Measurements from ENCODE around the gene FAM193A. TPM values are rescaled to one million over a fixed set of nuclear protein-coding genes. Genes with fewer than 3 reads are reported as not detected.
"Not testable (repeated sequence)": the region's sequence is repeated elsewhere in the genome, so short reads cannot be mapped to it uniquely, and the experiment has no call there.

Gene FAM193A
- total RNA-seq, 1 experiment from 2014 or later = 11.1 TPM

DNA sequence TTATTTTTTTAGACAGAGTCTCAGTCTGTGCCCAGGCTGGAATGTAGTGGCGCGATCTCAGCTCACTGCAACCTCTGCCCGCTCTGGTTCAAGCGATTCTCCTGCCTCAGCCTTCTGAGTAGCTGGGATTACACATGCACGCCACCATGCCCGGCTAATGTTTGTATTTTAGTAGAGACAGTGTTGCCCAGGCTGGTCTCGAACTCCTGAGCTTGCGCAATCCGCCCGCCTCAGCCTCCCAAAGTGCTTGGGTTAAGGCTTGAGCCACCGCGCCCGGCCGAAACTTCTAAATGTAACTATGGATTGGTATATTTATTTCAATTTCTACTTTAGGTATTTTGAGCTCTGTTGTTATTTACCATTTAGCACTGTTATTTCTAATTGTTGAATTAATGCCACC lies 79.4 kb downstream of the FAM193A start:
- no peak for DNase-seq (ENCODE audit: low read depth)

GRCh38 chr4:2617955-2618354 lies 81.5 kb downstream of the FAM193A start:
- no peak for DNase-seq (ENCODE audit: low read depth)

- DNase-seq (ENCODE audit: low read depth) = not testable (repeated sequence)
Measured at GRCh38 chr4:2618729-2619128, 82.3 kb downstream of the FAM193A start.

GRCh38 chr4:2619459-2619858 lies 83.0 kb downstream of the FAM193A start:
- DNase-seq (ENCODE audit: low read depth) = no peak

- no peak for DNase-seq (ENCODE audit: low read depth)
Measured at GRCh38 chr4:2621419-2621818, 85.0 kb downstream of the FAM193A start.

- no peak for DNase-seq (ENCODE audit: low read depth)
Measured at GRCh38 chr4:2623442-2623841, 87.0 kb downstream of the FAM193A start.

- no peak for DNase-seq (ENCODE audit: low read depth)
Measured at GRCh38 chr4:2624782-2625530, 88.5 kb downstream of the FAM193A start.

- DNase-seq (ENCODE audit: low read depth) = no peak
Measured at GRCh38 chr4:2626231-2626630, 89.8 kb downstream of the FAM193A start.

- DNase-seq (ENCODE audit: low read depth) = no peak
Measured at GRCh38 chr4:2630556-2631273, 94.3 kb downstream of the FAM193A start.

DNA sequence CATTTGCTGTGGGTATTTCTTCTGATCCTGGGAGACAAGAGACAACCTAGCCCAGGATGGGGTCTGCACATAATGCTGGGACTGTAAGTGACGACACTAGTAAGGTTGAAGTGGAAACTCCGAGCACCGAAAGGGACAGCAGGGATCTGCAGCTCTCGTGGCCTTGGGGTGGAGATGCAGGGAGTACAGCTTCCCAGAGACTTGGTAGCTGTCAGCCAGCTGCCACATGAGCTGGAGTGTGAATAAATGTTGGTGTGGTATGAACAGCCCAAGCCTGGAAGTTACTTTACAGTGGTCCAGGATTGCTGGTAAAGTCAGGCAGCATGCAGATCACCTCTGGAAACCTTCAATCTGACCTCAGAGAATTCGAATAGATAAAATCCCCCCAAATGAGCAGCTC lies 97.6 kb downstream of the FAM193A start:
- no peak for DNase-seq (ENCODE audit: low read depth)

- no peak for DNase-seq (ENCODE audit: low read depth)
Measured at GRCh38 chr4:2636331-2636730, 99.9 kb downstream of the FAM193A start.

DNA sequence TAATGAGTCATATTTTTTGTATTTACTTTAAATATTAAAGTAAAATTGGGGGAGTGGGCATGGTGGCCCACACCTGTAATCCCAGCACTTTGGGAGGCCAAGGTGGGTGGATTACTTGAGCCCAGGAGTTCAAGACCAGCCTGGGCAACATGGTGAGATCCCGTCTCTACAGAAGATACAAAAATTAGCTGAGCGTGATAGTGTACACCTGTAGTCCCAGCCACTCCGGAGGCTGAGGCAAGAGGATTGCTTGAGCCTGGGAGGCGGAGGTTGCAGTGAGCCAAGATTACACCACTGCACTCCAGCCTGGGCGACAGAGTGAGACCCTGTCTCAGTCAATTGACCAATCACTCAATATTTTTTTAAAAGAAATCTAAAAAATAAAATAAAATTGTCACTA lies 100.5 kb downstream of the FAM193A start:
- not testable (repeated sequence) for DNase-seq (ENCODE audit: low read depth)

DNA sequence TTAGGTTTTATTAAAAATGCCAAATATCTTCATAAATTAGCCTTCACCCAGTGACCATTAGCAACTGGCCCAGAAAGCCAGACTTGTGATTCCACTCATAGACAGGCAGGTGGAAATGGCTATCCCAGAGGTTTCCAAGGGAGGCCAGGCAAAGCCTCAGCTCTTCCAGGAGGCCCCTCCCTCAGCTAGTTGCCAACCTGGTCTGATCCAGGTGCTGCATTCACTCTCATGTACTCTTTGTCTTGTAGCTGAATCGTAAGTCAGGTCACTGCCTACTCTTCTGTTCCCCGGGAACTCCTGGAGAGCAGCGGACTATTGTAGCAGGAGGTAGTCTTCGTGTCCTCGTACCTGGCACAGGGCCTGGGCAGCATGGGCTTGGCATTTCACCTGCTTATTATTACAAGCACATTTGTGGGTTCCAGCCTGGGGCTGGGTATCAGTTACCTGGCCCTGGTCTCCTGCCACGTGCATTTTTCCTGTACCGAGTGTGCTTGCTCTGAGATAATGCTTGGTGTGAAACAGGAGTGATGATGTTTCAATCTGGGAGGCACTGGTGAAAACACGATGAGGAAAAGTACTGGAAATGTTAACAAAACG lies 101.6 kb downstream of the FAM193A start:
- no peak for DNase-seq (ENCODE audit: low read depth)

DNA sequence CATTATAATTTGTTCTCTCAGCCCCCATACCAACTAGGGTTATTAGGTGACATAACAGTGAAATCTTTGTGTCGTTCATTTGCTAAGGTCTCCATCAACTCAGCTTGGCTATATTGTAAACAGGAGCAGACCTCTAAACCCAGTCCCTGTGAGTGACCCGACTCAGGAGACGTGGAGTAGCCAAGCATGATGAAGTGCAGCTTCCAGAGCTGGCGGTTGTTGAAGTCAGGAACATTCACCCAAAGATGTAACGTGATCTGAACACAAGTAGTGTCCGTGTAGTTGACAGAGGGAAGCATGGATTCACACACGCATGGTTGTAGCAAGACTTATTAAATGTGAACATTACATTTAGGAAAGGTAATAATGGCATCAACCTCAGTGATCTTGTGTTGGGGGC lies 102.3 kb downstream of the FAM193A start:
- DNase-seq (ENCODE audit: low read depth) = no peak

- no peak for DNase-seq (ENCODE audit: low read depth)
Measured at GRCh38 chr4:2642968-2643367, 106.5 kb downstream of the FAM193A start.

GRCh38 chr4:2643555-2643954 lies 107.1 kb downstream of the FAM193A start:
- DNase-seq (ENCODE audit: low read depth) = no peak

- no peak for DNase-seq (ENCODE audit: low read depth)
Measured at GRCh38 chr4:2646396-2647149, 110.1 kb downstream of the FAM193A start.

DNA sequence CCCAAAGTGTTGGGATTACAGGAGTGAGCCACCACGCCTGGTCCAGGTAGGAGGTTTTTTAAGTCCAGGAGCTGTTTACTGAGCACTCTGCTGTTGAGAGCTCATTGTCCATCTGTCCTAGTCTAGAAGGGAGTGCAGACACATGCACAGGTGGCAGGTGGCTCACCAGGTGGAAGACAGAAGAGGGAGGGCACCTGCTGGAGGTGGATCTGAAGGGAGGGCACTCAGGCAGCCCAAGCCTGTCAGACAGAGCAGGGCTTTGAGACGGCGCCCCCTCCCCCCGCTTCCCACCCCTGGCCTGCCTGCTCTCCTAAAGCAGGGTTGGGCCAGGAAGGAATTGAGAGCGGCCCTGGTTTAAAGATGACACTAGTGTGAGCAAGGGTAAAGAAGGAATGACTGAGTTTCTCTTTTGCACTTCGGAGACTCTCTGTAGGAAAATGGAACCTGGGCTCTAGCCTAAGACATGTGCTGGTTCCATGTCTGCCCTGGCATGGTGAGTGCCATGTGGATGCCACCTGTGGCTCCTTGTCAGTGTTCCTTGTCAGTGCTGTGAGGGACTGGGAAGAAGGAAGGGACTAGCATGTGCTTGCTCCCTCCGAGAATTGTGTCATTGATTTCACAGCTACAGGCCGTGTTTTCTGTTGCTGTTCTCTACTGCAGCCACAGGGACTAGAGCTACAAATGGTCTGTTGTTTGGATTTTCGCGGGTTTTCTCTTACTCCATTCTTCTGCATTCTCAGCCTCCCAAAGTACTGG lies 111.1 kb downstream of the FAM193A start:
- no peak for DNase-seq (ENCODE audit: low read depth)

GRCh38 chr4:2648159-2648814 lies 111.8 kb downstream of the FAM193A start:
- DNase-seq (ENCODE audit: low read depth) = no peak

GRCh38 chr4:2649604-2650114 lies 113.2 kb downstream of the FAM193A start:
- no peak for DNase-seq (ENCODE audit: low read depth)

DNA sequence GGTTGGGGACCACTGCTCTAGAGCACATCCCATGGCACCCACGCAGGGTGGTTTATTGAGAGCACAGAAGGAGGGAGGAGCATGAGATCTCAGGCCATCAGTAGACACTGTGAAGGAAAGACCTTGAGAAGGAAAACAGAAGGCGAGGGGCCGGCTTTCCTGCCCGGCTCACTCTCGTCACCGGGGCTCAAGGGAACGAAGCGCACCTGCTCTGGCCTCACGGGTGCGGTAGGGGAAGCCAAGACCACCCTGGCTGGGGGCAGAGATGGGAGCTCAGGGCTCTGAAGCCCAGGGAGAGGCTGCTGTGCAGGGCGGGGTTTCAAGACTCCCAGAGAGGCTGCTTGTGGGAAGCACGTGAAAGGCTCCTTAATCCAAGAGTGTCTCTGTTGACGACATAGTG lies 113.8 kb downstream of the FAM193A start:
- DNase-seq (ENCODE audit: low read depth) = no peak
